Embryonic facial prominence (tissue), 1 donor: ENCODE results near the gene ADI1.
"Not testable (repeated sequence)": the region's sequence is repeated elsewhere in the genome, so short reads cannot be mapped to it uniquely, and the experiment has no call there.

Experiments used
- DNase-seq: peaks from one replicate; pipeline ENCODE4 v3.0.0-alpha.2; 2016; ENCODE audit errors: extremely low spot score

The ADI1 gene

GRCh38 chr2:3448441-3448911 is 70.9 kb downstream of the ADI1 start:
- DNase-seq, result not testable (repeated sequence)

GRCh38 chr2:3447789-3448317 is 71.5 kb downstream of the ADI1 start:
- DNase-seq, result no peak
